Esophagus muscularis mucosa (tissue), 3 donors: ENCODE results near the gene DISP3.

Source experiments
- POLR2A ChIP-seq: fragments of 450-650 bp; IDR thresholded peaks from one replicate; pipeline ENCODE4 v1.6.1; 2017; ENCODE audit warnings: antibody characterized with exemption, moderate library complexity, mild to moderate bottlenecking, low read depth
- TF ChIP-seq, protein P1 (sequence below), 3 experiments: fragments of 200-600 bp in 2 of 3; fragments of 450-650 bp in 1 of 3; sonication (generic) in 2 of 3; IDR thresholded peaks; one replicate each; pipeline ENCODE4 v1.5.1; 2017 to 2019; ENCODE audit warnings: antibody characterized with exemption in 3 of 3, mild to moderate bottlenecking in 2 of 3, moderate library complexity in 1 of 3

DNA sequence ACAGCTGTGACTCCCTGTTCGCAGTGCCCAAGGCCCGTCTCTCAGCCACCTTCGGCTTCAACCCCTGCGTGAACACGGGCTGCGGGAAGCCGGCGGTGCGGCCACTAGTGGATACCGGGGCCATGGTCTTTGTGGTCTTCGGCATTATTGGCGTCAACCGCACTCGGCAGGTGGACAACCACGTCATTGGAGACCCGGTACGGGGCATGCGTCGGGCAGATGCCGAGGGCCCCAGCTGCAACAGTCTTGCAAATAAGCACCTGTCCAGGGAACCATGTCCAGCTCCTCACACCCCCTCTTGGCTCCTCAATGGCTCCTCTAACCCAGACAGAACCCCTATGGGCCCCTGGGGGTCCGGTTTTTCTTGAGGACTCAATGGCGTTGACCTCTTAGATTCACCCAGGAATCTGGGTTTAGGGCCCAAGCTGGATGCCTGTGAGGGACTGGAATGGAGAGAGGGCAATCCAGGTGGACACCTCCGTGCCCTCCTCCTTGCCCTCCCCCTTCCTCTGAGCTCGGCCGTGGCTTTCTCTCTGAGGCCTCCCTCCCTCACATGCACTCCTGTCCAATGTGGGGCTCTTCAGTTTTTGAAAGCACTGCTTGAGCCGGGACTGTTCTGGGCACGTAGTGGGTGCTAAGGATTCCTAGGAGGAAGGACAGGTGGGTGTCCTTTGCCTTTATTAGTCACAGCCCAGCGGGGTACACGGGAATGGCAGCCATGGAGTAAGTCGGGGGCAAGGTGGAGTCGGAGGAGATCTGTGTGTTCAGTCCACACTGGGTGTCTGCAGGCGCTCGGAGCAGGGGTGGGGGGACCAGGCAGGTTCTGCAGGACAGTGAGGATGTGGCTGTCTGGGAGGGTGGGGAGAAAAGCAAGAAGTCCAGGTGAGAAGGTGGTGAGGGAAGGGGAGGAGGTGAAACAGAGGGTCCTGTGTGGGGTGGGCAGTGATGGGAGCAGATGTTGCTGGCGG, 51.1 kb downstream of the DISP3 start:
- TF ChIP-seq, protein P1, sequence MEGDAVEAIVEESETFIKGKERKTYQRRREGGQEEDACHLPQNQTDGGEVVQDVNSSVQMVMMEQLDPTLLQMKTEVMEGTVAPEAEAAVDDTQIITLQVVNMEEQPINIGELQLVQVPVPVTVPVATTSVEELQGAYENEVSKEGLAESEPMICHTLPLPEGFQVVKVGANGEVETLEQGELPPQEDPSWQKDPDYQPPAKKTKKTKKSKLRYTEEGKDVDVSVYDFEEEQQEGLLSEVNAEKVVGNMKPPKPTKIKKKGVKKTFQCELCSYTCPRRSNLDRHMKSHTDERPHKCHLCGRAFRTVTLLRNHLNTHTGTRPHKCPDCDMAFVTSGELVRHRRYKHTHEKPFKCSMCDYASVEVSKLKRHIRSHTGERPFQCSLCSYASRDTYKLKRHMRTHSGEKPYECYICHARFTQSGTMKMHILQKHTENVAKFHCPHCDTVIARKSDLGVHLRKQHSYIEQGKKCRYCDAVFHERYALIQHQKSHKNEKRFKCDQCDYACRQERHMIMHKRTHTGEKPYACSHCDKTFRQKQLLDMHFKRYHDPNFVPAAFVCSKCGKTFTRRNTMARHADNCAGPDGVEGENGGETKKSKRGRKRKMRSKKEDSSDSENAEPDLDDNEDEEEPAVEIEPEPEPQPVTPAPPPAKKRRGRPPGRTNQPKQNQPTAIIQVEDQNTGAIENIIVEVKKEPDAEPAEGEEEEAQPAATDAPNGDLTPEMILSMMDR (IDR thresholded peaks at IDR 0.05) = no peak
- no peak for TF ChIP-seq POLR2A
